Stomach (tissue), 9 donors: ENCODE data around the gene STARD5. TPM values are rescaled to one million over a fixed set of nuclear protein-coding genes. Genes with fewer than 3 reads are reported as not detected.

ENCODE experiments used
- DNase-seq, 2 donors: peaks; one replicate each; pipeline versions ENCODE4 v3.0.0 to v3.0.0-alpha.2; 2013 to 2019
- H3K27ac ChIP-seq, 5 donors: fragments of 200-600 bp in 4 of 5; sonication (generic) in 4 of 5; one replicate each; pipeline ENCODE4 v1.5.1; 2013 to 2019; ENCODE audit warnings: mild to moderate bottlenecking in 1 of 5, moderate library complexity in 1 of 5
- H3K27me3 ChIP-seq, 3 donors: fragments of 200-600 bp; sonication (generic); one replicate each; pipeline ENCODE4 v1.5.1; 2017 to 2019; ENCODE audit warnings: mixed run types in 1 of 3
- H3K36me3 ChIP-seq, 4 donors: fragments of 200-600 bp; sonication (generic); 1 replicate in 3 of 4; 2 replicates in 1 of 4; pipeline ENCODE4 v1.5.1; 2016 to 2019
- H3K4me1 ChIP-seq, 4 donors: fragments of 200-600 bp; sonication (generic); one replicate each; pipeline ENCODE4 v1.5.1; 2016 to 2019
- H3K4me3 ChIP-seq, 4 donors: fragments of 200-600 bp; sonication (generic) in 3 of 4; one replicate each; pipeline ENCODE4 v1.5.1; 2016 to 2019; ENCODE audit warnings: mild to moderate bottlenecking in 1 of 4
- H3K9me3 ChIP-seq, 4 donors: fragments of 200-600 bp; sonication (generic); one replicate each; pipeline ENCODE4 v1.5.1; 2016 to 2019
- CTCF ChIP-seq, 7 experiments: fragments of 450-650 bp in 4 of 7; fragments of 200-600 bp in 3 of 7; sonication (generic) in 3 of 7; IDR thresholded peaks; one replicate each; pipeline ENCODE4 v1.5.1; 2016 to 2019; ENCODE audit warnings: antibody characterized with exemption in 7 of 7, control low read depth in 2 of 7, mild to moderate bottlenecking in 1 of 7
- EP300 ChIP-seq: sonication (generic); formaldehyde crosslinking; IDR thresholded peaks from one replicate; pipeline ENCODE4 v1.6.1; 2017; ENCODE audit warnings: antibody characterized with exemption
- POLR2A ChIP-seq, 4 donors: fragments of 450-650 bp; IDR thresholded peaks; one replicate each; pipeline ENCODE4 v1.6.1; 2016; ENCODE audit warnings: antibody characterized with exemption in 4 of 4, control low read depth in 2 of 4, mild to moderate bottlenecking in 1 of 4, moderate library complexity in 1 of 4
- POLR2AphosphoS5 ChIP-seq, 3 donors: sonication (generic); formaldehyde crosslinking; IDR thresholded peaks; one replicate each; pipeline ENCODE4 v1.6.1; 2016; ENCODE audit warnings: antibody characterized with exemption in 3 of 3
- WGBS, 5 donors: extraction: QIAGEN DNeasy Blood & Tissue Kit in 3 of 5; methylation state at CpG; one replicate each; pipeline versions ENCODE4 v1.1.5 to v1.1.7; 2013 to 2018; 5-methylcytosine and 5-hydroxymethylcytosine counted together
- intact Hi-C: fragments of 100-400 bp; cut with DNase I; formaldehyde crosslinking; loops from one replicate; pipeline ENCODE4 v1.15.1; 2023; ENCODE audit warnings: low total_unique reads
- polyA plus RNA-seq, 3 donors: library from polyadenylated mRNA; stranded (reverse); fragments of 200-250 nt; gene quantifications; one replicate each; pipeline ENCODE4 v1.2.3, GENCODE V29; 2013
- total RNA-seq, 5 donors: library from RNA; depleted of rRNA; stranded (reverse); fragments of >200 nt; gene quantifications; one replicate each; pipeline versions ENCODE4 v1.1.0 to v1.2.3, GENCODE V29; 2014 to 2016
- donor health status: healthy with polysubstance abuse.
- donor health status: Bipolar disorder and iron deficiency.
- donor health status: healthy.

Gene STARD5
- total and polyA plus RNA-seq, 8 donors, result 0.89 to 157 (median 4.2) TPM; not detected in 1

GRCh38 chr15:81259760-81260298, 64.1 kb downstream of the STARD5 start:
- no peak overlapping the region for H3K27ac ChIP-seq
- no peaks in the 10 kb centered on the region for H3K36me3 ChIP-seq
- 73 to 92% (median 81%) methylated on average over 4 of the region's 4 CpGs for WGBS, 5 donors
- no peak overlapping the region for H3K4me3 ChIP-seq
- intact Hi-C loops, result loop anchor here (10.0 kb wide), 1 partner anchor 105 kb away; no protein-coding TSS in a partner anchor
- H3K9me3 ChIP-seq, result no peaks in the 10 kb centered on the region
- peaks cover 0 to 4% (median 0%) of the 10 kb centered on the region in 3 donors for H3K27me3 ChIP-seq
- H3K4me1 ChIP-seq, result no peaks in the 10 kb centered on the region
- no peak for DNase-seq
- TF ChIP-seq POLR2A (IDR thresholded peaks at IDR 0.05) (no peak), CTCF (IDR thresholded peaks at IDR 0.05) (no peak), POLR2AphosphoS5 (IDR thresholded peaks at IDR 0.05) (no peak), EP300 (no peak)

Other genes with a start within 250 kb of the STARD5 start
- gene CFAP161, start 189.9 kb downstream of the STARD5 start, total RNA-seq, result 1 to 10 TPM in 1 of 5 donors, not detected in 4; 2.6 TPM
- gene CFAP161, start 189.9 kb downstream of the STARD5 start, polyA plus RNA-seq, result under 1 TPM in 1 of 3 donors, not detected in 2; 0.19 TPM
- gene IL16, start 127.3 kb downstream of the STARD5 start, total RNA-seq, result 10 to 100 TPM in 3 of 5 donors, 1 to 10 TPM in 2; 4.9 to 21.0 (median 13.3) TPM
- gene IL16, start 127.3 kb downstream of the STARD5 start, polyA plus RNA-seq, result 10 to 100 TPM in 1 of 3 donors, 1 to 10 TPM in 2; 5.8 to 10.2 (median 6.9) TPM
- under 1 TPM in 2 of 5 donors, not detected in 3; under 0.01 to 0.92 TPM for gene TMC3, start 50.1 kb upstream of the STARD5 start, total RNA-seq
- gene TMC3, start 50.1 kb upstream of the STARD5 start, polyA plus RNA-seq, result under 1 TPM in 1 of 3 donors, not detected in 2; 0.03 TPM